Testis (tissue), 2 donors: ENCODE results near the gene VWCE.
"Not testable (repeated sequence)": the region's sequence is repeated elsewhere in the genome, so short reads cannot be mapped to it uniquely, and the experiment has no call there.

ENCODE experiments used
- CTCF ChIP-seq, 3 experiments: fragments of 450-650 bp in 2 of 3; fragments of 200-600 bp in 1 of 3; sonication (generic) in 1 of 3; IDR thresholded peaks; one replicate each; pipeline ENCODE4 v1.5.1; 2016 to 2019; ENCODE audit warnings: antibody characterized with exemption in 3 of 3, mild to moderate bottlenecking in 2 of 3, moderate library complexity in 1 of 3
- POLR2A ChIP-seq: fragments of 450-650 bp; IDR thresholded peaks from one replicate; pipeline ENCODE4 v1.6.1; 2017; ENCODE audit warnings: antibody characterized with exemption, mild to moderate bottlenecking, moderate library complexity

GRCh38 chr11:61245284-61245964, 49.7 kb downstream of the VWCE start:
- TF ChIP-seq CTCF (IDR thresholded peaks at IDR 0.05); POLR2A: not testable (repeated sequence)
